Measurements from ENCODE around the gene SPINK8. TPM values are rescaled to one million over a fixed set of nuclear protein-coding genes. Genes with fewer than 3 reads are reported as not detected.

The SPINK8 gene
- total and polyA plus RNA-seq, 2 donors (not counting 3 experiments of a cell fraction or from before 2014, with no cell fraction given), result not detected

GRCh38 chr3:48289659-48290058 lies 43.8 kb downstream of the SPINK8 start:
- no TSS peak for BruUV-seq (replicated peaks)
- POLR2A ChIA-PET, result no interaction called here
- no peaks in the 10 kb centered on the region for H3K4me1 ChIP-seq (ENCODE audit: control insufficient read depth, extremely low read depth, insufficient read depth, low read length)
- no peaks in the 10 kb centered on the region for H3K9me1 ChIP-seq (replicated peaks; ENCODE audit: control insufficient read depth, extremely low read depth, insufficient read depth, low read length)
- no peak overlapping the region for H3K9ac ChIP-seq (replicated peaks; ENCODE audit: extremely low read depth, insufficient read depth, low read length)
- CTCF ChIA-PET, result interaction anchor here (3.2 kb wide), 1 partner anchor 146 kb away, joined by 19 read pairs; no protein-coding TSS in a partner anchor
- dilution Hi-C loops (cut with MboI; ENCODE audit: extremely low pct_ligation_motif_present, low sequenced_read_pairs) (no loop called here), intact Hi-C loops (cut with micrococcal nuclease) (no loop called here)
- no peak overlapping the region for H3K4me3 ChIP-seq (replicated peaks in 1 of 3; ENCODE audit: insufficient read depth in 1 of 3, low read depth in 1 of 3, low read length in 3 of 3)
- no peaks in the 10 kb centered on the region for H3K9me3 ChIP-seq (replicated peaks; ENCODE audit: control insufficient read depth, insufficient read depth, low read length)
- peaks cover 0 to 5% of the 10 kb centered on the region in 2 experiments for H3K36me3 ChIP-seq (ENCODE audit: control insufficient read depth in 2 of 2, extremely low read depth in 1 of 2, insufficient read depth in 2 of 2, low read length in 2 of 2)
- no peak for DNase-seq (ENCODE audit: low read depth, low spot score)
- TF ChIP-seq FOS (IDR thresholded peaks at IDR 0.05; ENCODE audit: borderline replicate concordance, insufficient read depth, low read length), result no peak
- TF ChIP-seq CTCF (IDR thresholded peaks at IDR 0.05; ENCODE audit: extremely low read depth in 1 of 2, insufficient read depth in 1 of 2, low read depth in 1 of 2, low read length in 2 of 2), result no peak
- TF ChIP-seq GATA2 (IDR thresholded peaks at IDR 0.05; ENCODE audit: insufficient read depth, insufficient read length, low read depth, low read length), result no peak
- no peak for TF ChIP-seq EZH2 (IDR thresholded peaks at IDR 0.05; ENCODE audit: borderline replicate concordance, low read depth, low read length, severe bottlenecking)
- no peak for TF ChIP-seq POLR2A (IDR thresholded peaks at IDR 0.05; ENCODE audit: low read depth, low read length)
- TF ChIP-seq MYC (IDR thresholded peaks at IDR 0.05; ENCODE audit: low read depth, low read length), result no peak
- no peak for TF ChIP-seq MAX (IDR thresholded peaks at IDR 0.05; ENCODE audit: insufficient read depth, insufficient read length)
- TF ChIP-seq JUN (IDR thresholded peaks at IDR 0.05; ENCODE audit: borderline replicate concordance, insufficient read depth, insufficient read length, low read depth), result no peak
- no peak for TF ChIP-seq POLR2AphosphoS5 (IDR thresholded peaks at IDR 0.05; ENCODE audit: insufficient read depth, low read depth, low read length)
- no peak for FAIRE-seq
- no peaks in the 10 kb centered on the region for H3K79me2 ChIP-seq (ENCODE audit: control insufficient read depth, insufficient read depth, low read length)
- no peaks in the 10 kb centered on the region for H3K27me3 ChIP-seq (ENCODE audit: control insufficient read depth in 2 of 2, insufficient read depth in 2 of 2, low read length in 2 of 2)
- no peaks in the 10 kb centered on the region for H4K20me1 ChIP-seq (replicated peaks; ENCODE audit: control insufficient read depth, extremely low read depth, insufficient read depth, low read length)
- no peak overlapping the region for H3K27ac ChIP-seq (ENCODE audit: insufficient read depth, low read depth, low read length)
- no peak overlapping the region for H3K4me2 ChIP-seq (ENCODE audit: insufficient read depth, low read length)
- no peak overlapping the region for H2AFZ ChIP-seq (ENCODE audit: low read depth, low read length)

Measured in endothelial cell of umbilical vein (primary cell).